ENCODE data around the gene PRPF19. TPM values are rescaled to one million over a fixed set of nuclear protein-coding genes. Genes with fewer than 3 reads are reported as not detected.

The PRPF19 gene
- total RNA-seq, 2 donors from 2014 or later: 147 to 181 TPM

- H3K9me3 ChIP-seq: no peaks in the 10 kb centered on the region
- peak overlapping the region in 1 of 2 donors; percentile 63 for H3K4me3 ChIP-seq
- TF ChIP-seq, protein P1, sequence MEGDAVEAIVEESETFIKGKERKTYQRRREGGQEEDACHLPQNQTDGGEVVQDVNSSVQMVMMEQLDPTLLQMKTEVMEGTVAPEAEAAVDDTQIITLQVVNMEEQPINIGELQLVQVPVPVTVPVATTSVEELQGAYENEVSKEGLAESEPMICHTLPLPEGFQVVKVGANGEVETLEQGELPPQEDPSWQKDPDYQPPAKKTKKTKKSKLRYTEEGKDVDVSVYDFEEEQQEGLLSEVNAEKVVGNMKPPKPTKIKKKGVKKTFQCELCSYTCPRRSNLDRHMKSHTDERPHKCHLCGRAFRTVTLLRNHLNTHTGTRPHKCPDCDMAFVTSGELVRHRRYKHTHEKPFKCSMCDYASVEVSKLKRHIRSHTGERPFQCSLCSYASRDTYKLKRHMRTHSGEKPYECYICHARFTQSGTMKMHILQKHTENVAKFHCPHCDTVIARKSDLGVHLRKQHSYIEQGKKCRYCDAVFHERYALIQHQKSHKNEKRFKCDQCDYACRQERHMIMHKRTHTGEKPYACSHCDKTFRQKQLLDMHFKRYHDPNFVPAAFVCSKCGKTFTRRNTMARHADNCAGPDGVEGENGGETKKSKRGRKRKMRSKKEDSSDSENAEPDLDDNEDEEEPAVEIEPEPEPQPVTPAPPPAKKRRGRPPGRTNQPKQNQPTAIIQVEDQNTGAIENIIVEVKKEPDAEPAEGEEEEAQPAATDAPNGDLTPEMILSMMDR (IDR thresholded peaks at IDR 0.05): no peak
- TF ChIP-seq POLR2A (IDR thresholded peaks at IDR 0.05) (no peak), POLR2AphosphoS5 (IDR thresholded peaks at IDR 0.05) (no peak)
- no peak for DNase-seq (ENCODE audit: low spot score)
- H3K27ac ChIP-seq: peak overlapping the region; percentile 70 to 79
- peaks cover 0 to 4% of the 10 kb centered on the region in 2 donors for H3K36me3 ChIP-seq
- 45% methylated on average over 10 of the region's 10 CpGs for WGBS
- intact Hi-C loops (cut with DNase I): loop anchor here (5.0 kb wide), 1 partner anchor 33 kb away; no protein-coding TSS in a partner anchor
- H3K27me3 ChIP-seq (replicated peaks; ENCODE audit: insufficient read depth): no peaks in the 10 kb centered on the region
- peaks cover 22% of the 10 kb centered on the region for H3K4me1 ChIP-seq (replicated peaks)
These were observed 62.1 kb downstream of the PRPF19 start for GRCh38 chr11:60844045-60844869.

GRCh38 chr11:60842668-60843600 lies 63.5 kb downstream of the PRPF19 start:
- H3K27me3 ChIP-seq (replicated peaks; ENCODE audit: insufficient read depth): no peaks in the 10 kb centered on the region
- intact Hi-C loops (cut with DNase I): loop anchor here (5.0 kb wide), 1 partner anchor 34 kb away; no protein-coding TSS in a partner anchor
- WGBS: 8% methylated on average over 23 of the region's 23 CpGs
- no peak for TF ChIP-seq POLR2AphosphoS5 (IDR thresholded peaks at IDR 0.05)
- TF ChIP-seq, protein P1 (IDR thresholded peaks at IDR 0.05): no peak
- TF ChIP-seq POLR2A (IDR thresholded peaks at IDR 0.05): no peak
- DNase-seq (ENCODE audit: low spot score): no peak
- H3K36me3 ChIP-seq: no peaks in the 10 kb centered on the region
- H3K4me3 ChIP-seq: peak overlapping the region; percentile 51 to 63
- no peaks in the 10 kb centered on the region for H3K9me3 ChIP-seq
- peaks cover 22% of the 10 kb centered on the region for H3K4me1 ChIP-seq (replicated peaks)
- peak overlapping the region; percentile 70 to 79 for H3K27ac ChIP-seq

DNA sequence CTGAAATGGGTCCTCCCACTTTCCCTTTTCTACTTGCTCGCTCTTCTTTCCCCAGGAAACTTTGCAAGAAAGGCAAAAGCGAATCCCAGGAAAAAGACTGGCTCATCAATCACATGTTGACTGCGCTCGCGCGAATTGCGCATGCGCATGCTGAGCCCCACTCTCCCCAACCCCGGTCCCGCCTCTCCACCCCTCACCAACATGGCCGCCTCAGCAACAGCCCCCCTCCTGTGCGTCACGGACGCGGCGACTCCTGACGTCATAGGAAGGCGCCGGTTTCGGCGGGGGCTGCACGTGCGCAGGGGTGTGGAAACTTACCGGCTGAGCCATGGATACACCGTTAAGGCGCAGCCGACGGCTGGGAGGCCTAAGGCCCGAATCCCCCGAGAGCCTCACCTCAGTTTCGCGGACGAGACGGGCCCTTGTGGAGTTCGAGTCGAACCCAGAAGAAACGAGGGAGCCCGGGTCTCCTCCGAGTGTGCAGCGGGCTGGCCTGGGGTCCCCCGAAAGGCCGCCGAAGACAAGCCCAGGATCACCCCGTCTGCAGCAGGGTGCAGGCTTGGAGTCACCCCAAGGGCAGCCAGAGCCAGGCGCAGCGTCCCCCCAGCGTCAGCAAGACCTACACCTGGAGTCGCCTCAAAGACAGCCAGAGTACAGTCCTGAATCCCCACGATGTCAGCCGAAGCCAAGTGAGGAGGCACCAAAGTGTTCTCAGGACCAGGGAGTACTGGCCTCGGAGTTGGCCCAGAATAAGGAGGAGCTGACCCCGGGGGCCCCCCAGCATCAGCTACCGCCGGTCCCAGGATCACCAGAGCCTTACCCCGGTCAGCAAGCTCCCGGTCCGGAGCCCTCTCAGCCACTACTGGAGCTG lies 64.4 kb downstream of the PRPF19 start, which contains the start of gene CCDC86:
Gene CCDC86 (plus strand): TSS at position 317 of the 871 bp plus-strand sequence. CDS start 12 bp downstream, at position 329.
- under 1% methylated on average over 30 of the region's 57 CpGs for WGBS
- H3K27me3 ChIP-seq (replicated peaks; ENCODE audit: insufficient read depth): no peaks in the 10 kb centered on the region
- intact Hi-C loops (cut with DNase I): loop anchor here (5.0 kb wide), 1 partner anchor 35 kb away; no protein-coding TSS in a partner anchor
- H3K36me3 ChIP-seq: no peaks in the 10 kb centered on the region
- H3K4me1 ChIP-seq (replicated peaks): peaks cover 22% of the 10 kb centered on the region
- H3K27ac ChIP-seq: peak within 1 kb of the TSS; percentile 70 to 79
- DNase-seq (ENCODE audit: low spot score): peak; percentile 95
- peak within 1 kb of the TSS; percentile 51 to 63 for H3K4me3 ChIP-seq
- no peaks in the 10 kb centered on the region for H3K9me3 ChIP-seq
- TF ChIP-seq POLR2AphosphoS5 (IDR thresholded peaks at IDR 0.05): peak; percentile 99
- peak; percentile 29 for TF ChIP-seq POLR2A (IDR thresholded peaks at IDR 0.05)
- TF ChIP-seq, protein P1 (IDR thresholded peaks at IDR 0.05): peak in 2 of 4 experiments; percentile 12 to 34

Other genes starting within 250 kb of the PRPF19 start
- gene MS4A8, start 207.0 kb downstream of the PRPF19 start, total RNA-seq: 1 to 10 TPM in 1 of 2 donors, under 1 TPM in 1; 0.68 to 1.1 TPM
- gene MS4A18, start 181.9 kb downstream of the PRPF19 start, total RNA-seq: not detected
- not detected for gene MS4A15, start 149.7 kb downstream of the PRPF19 start, total RNA-seq
- gene MS4A10, start 121.3 kb downstream of the PRPF19 start, total RNA-seq: under 1 TPM in 1 of 2 donors, not detected in 1; 0.45 TPM
- 10 to 100 TPM; 48.7 to 56.7 TPM for gene CCDC86, start 64.5 kb downstream of the PRPF19 start, total RNA-seq
- under 1 TPM; 0.34 to 0.46 TPM for gene PTGDR2, start 50.6 kb downstream of the PRPF19 start, total RNA-seq
- under 1 TPM; 0.68 to 0.80 TPM for gene ZP1, start 39.0 kb downstream of the PRPF19 start, total RNA-seq
- gene TMEM109, start 7.6 kb upstream of the PRPF19 start, total RNA-seq: 100 to 1,000 TPM; 106 to 122 TPM
- gene TMEM132A, start 17.9 kb upstream of the PRPF19 start, total RNA-seq: 10 to 100 TPM; 18.7 to 44.5 TPM
- 10 to 100 TPM in 1 of 2 donors, 1 to 10 TPM in 1; 3.3 to 19.4 TPM for gene SLC15A3, start 45.6 kb upstream of the PRPF19 start, total RNA-seq
- 1 to 10 TPM in 1 of 2 donors, under 1 TPM in 1; 0.51 to 1.2 TPM for gene CD6, start 65.1 kb upstream of the PRPF19 start, total RNA-seq
- under 1 TPM; 0.18 to 0.91 TPM for gene CD5, start 195.9 kb upstream of the PRPF19 start, total RNA-seq